IMR-90 (cell line): ENCODE data around the gene NRP2. TPM values are rescaled to one million over a fixed set of nuclear protein-coding genes. Genes with fewer than 3 reads are reported as not detected.

Source experiments
- ATAC-seq: fragments of 200-7000 bp; cut with Tn5 transposase; 2 replicates; pipeline ENCODE4 v1.9.1; 2020; ENCODE audit warnings: low read depth, mild to moderate bottlenecking, moderate library complexity
- BruUV-seq: library from RNA; stranded (reverse); fragments of 400-500 nt; replicated peaks from 2 replicates; lab custom pipeline; 2021; lab: Mats Ljungman, UMichigan
- CTCF ChIA-PET: fragments of 300-600 bp; formaldehyde crosslinking; extraction: SDS; loops from one replicate; lab custom pipeline; 2021; ENCODE audit warnings: antibody characterized with exemption; lab: Yijun Ruan, JAX
- POLR2A ChIA-PET: fragments of 300-600 bp; sonication (Branson Sonifier 250); formaldehyde crosslinking; loops from one replicate; lab custom pipeline; 2022; ENCODE audit warnings: antibody characterized with exemption; ENCODE audit not compliant: unreplicated experiment; lab: Charles Lee
- DNase-seq: peaks from one replicate; pipeline ENCODE4 v3.0.0; 2013
- H2AFZ ChIP-seq: replicated peaks from 2 replicates; pipeline ENCODE3; 2013; ENCODE audit warnings: low read length, mild to moderate bottlenecking; ENCODE audit not compliant: poor library complexity
- H2AK5ac ChIP-seq: 2 replicates; pipeline ENCODE4 v1.6.1; 2013; ENCODE audit warnings: low read depth, low read length, inconsistent platforms
- H2AK9ac ChIP-seq: replicated peaks from 2 replicates; pipeline ENCODE3; 2013; ENCODE audit warnings: mild to moderate bottlenecking, low read depth, low read length, moderate library complexity; ENCODE audit not compliant: poor library complexity
- H2BK120ac ChIP-seq: 2 replicates; pipeline ENCODE4 v1.6.1; 2013; ENCODE audit warnings: low read depth, low read length, inconsistent platforms
- H2BK15ac ChIP-seq: 3 replicates; pipeline ENCODE4 v1.6.1; 2013; ENCODE audit warnings: low read depth, low read length, inconsistent platforms
- H2BK20ac ChIP-seq: 2 replicates; pipeline ENCODE4 v1.6.1; 2013; ENCODE audit warnings: low read depth, mild to moderate bottlenecking, inconsistent platforms, low read length, moderate library complexity
- H2BK5ac ChIP-seq: 2 replicates; pipeline ENCODE4 v1.6.1; 2013; ENCODE audit warnings: mild to moderate bottlenecking, low read depth, low read length, inconsistent platforms; ENCODE audit not compliant: poor library complexity, severe bottlenecking
- H3K14ac ChIP-seq: replicated peaks from 2 replicates; pipeline ENCODE4 v1.6.1; 2013; ENCODE audit warnings: low read depth, low read length, inconsistent platforms
- H3K18ac ChIP-seq: 2 replicates; pipeline ENCODE4 v1.6.1; 2013; ENCODE audit warnings: low read depth, low read length, control low read depth
- H3K23ac ChIP-seq: 2 replicates; pipeline ENCODE4 v1.6.1; 2013; ENCODE audit warnings: low read depth, low read length, inconsistent platforms
- H3K27ac ChIP-seq: 2 replicates; pipeline ENCODE4 v1.5.1; 2013; ENCODE audit warnings: mild to moderate bottlenecking, control low read depth, low read length; ENCODE audit not compliant: insufficient read depth
- H3K27me3 ChIP-seq: 2 replicates; pipeline ENCODE4 v1.6.1; 2013; ENCODE audit warnings: low read length; ENCODE audit not compliant: control insufficient read depth, insufficient read depth
- H3K36me3 ChIP-seq: 2 replicates; pipeline ENCODE4 v1.6.1; 2013; ENCODE audit warnings: low read length, mixed read lengths; ENCODE audit not compliant: control insufficient read depth, insufficient read depth
- H3K4ac ChIP-seq: 2 replicates; pipeline ENCODE4 v1.6.1; 2013; ENCODE audit warnings: low read depth, low read length, inconsistent platforms
- H3K4me1 ChIP-seq: 2 replicates; pipeline ENCODE4 v1.6.1; 2013; ENCODE audit warnings: low read length, mixed read lengths; ENCODE audit not compliant: control insufficient read depth, insufficient read depth
- H3K4me2 ChIP-seq: 2 replicates; pipeline ENCODE4 v1.6.1; 2013; ENCODE audit warnings: low read depth, mild to moderate bottlenecking, control low read depth, low read length, moderate library complexity
- H3K4me3 ChIP-seq: 2 replicates; pipeline ENCODE4 v1.5.1; 2013; ENCODE audit warnings: low read depth, mild to moderate bottlenecking, control low read depth, low read length, moderate library complexity; ENCODE audit not compliant: insufficient read depth
- H3K56ac ChIP-seq: 2 replicates; pipeline ENCODE4 v1.6.1; 2013; ENCODE audit warnings: low read length, inconsistent platforms; ENCODE audit not compliant: insufficient read depth; ENCODE audit errors: extremely low read depth
- H3K79me1 ChIP-seq, 2 experiments: 2 replicates each; pipeline ENCODE4 v1.6.1; 2013; ENCODE audit warnings: low read length in 2 of 2, inconsistent platforms in 1 of 2, low read depth in 1 of 2
- H3K9ac ChIP-seq: 2 replicates; pipeline ENCODE4 v1.6.1; 2013; ENCODE audit warnings: low read depth, low read length, control low read depth
- H3K9me1 ChIP-seq: 2 replicates; pipeline ENCODE4 v1.6.1; 2013; ENCODE audit warnings: low read length, inconsistent platforms; ENCODE audit not compliant: insufficient read depth
- H3K9me3 ChIP-seq: 2 replicates; pipeline ENCODE4 v1.6.1; 2013; ENCODE audit warnings: low read length; ENCODE audit not compliant: control insufficient read depth, insufficient read depth
- H4K20me1 ChIP-seq: 2 replicates; pipeline ENCODE4 v1.6.1; 2013; ENCODE audit warnings: low read length, inconsistent platforms; ENCODE audit not compliant: insufficient read depth
- H4K5ac ChIP-seq: 2 replicates; pipeline ENCODE4 v1.6.1; 2013; ENCODE audit warnings: mild to moderate bottlenecking, low read depth, low read length, control low read depth
- H4K8ac ChIP-seq, 2 experiments: 2 replicates each; pipeline ENCODE4 v1.6.1; 2013; ENCODE audit warnings: low read depth in 2 of 2, low read length in 2 of 2, control low read depth in 1 of 2, inconsistent platforms in 1 of 2
- H4K91ac ChIP-seq: 2 replicates; pipeline ENCODE4 v1.6.1; 2013; ENCODE audit warnings: low read depth, low read length, inconsistent platforms; ENCODE audit not compliant: insufficient read depth
- BHLHE40 ChIP-seq: fragments of 150-350 bp; IDR thresholded peaks from 2 replicates; pipeline ENCODE4 v1.6.1; 2016; ENCODE audit warnings: mild to moderate bottlenecking, low read depth, low read length
- FOS ChIP-seq: fragments of 150-350 bp; IDR thresholded peaks from 2 replicates; pipeline ENCODE4 v1.6.1; 2016; ENCODE audit warnings: low read depth, low read length
- MXI1 ChIP-seq: IDR thresholded peaks from 2 replicates; pipeline ENCODE4 v1.6.1; 2012; ENCODE audit warnings: low read depth, mild to moderate bottlenecking, low read length, moderate library complexity, borderline replicate concordance
- RCOR1 ChIP-seq: IDR thresholded peaks from 2 replicates; pipeline ENCODE4 v1.6.1; 2012; ENCODE audit warnings: mild to moderate bottlenecking, low read length, improper control_type of control experiment; ENCODE audit not compliant: insufficient replicate concordance
- RFX5 ChIP-seq: IDR thresholded peaks from 2 replicates; pipeline ENCODE4 v1.8.0; 2012; ENCODE audit warnings: low read depth, mild to moderate bottlenecking, low read length, moderate library complexity
- WGBS, 2 experiments: methylation state at CpG; one replicate each; pipeline versions ENCODE4 v1.1.5 to v1.1.7; 2013; ENCODE audit warnings: missing lambda C conversion rate in 2 of 2; ENCODE audit not compliant: insufficient read length in 1 of 2; ENCODE audit errors: extremely low coverage in 2 of 2; 5-methylcytosine and 5-hydroxymethylcytosine counted together
- dilution Hi-C: fragments of 300-500 bp; cut with HindIII; formaldehyde crosslinking; loops from one replicate; pipeline ENCODE4 v1.14.3; 2018; ENCODE audit warnings: low sequenced_read_pairs; ENCODE audit not compliant: unreplicated experiment
- in situ Hi-C: fragments of 300-500 bp; cut with MboI; formaldehyde crosslinking; loops from 3 replicates; pipeline ENCODE4 v1.14.3; 2019; ENCODE audit warnings: low sequenced_read_pairs, inconsistent platforms, mixed read lengths
- intact Hi-C: fragments of 100-400 bp; cut with micrococcal nuclease; formaldehyde crosslinking; loops from 2 replicates; pipeline ENCODE4 v1.10.0; 2022
- polyA plus RNA-seq, 3 experiments: library from polyadenylated mRNA; depleted of rRNA; stranded (reverse); fragments of >200 nt; gene quantifications; 2 replicates each; pipeline ENCODE4 v1.2.3, GENCODE V29; 2012; ENCODE audit warnings: low replicate concordance in 1 of 3
- total RNA-seq: library from RNA; depleted of rRNA; stranded (reverse); fragments of >200 nt; gene quantifications from 2 replicates; pipeline ENCODE4 v1.2.3, GENCODE V29; 2012
- TF ChIP-seq, protein P1 (sequence below): fragments of 150-350 bp; IDR thresholded peaks from 2 replicates; pipeline ENCODE4 v1.6.1; 2016; ENCODE audit warnings: low read depth, mild to moderate bottlenecking, low read length, moderate library complexity, borderline replicate concordance

NRP2 gene
- total and polyA plus RNA-seq, 2 of the 4 experiments (the other 2 are of a cell fraction): 46.4 to 51.3 TPM

DNA sequence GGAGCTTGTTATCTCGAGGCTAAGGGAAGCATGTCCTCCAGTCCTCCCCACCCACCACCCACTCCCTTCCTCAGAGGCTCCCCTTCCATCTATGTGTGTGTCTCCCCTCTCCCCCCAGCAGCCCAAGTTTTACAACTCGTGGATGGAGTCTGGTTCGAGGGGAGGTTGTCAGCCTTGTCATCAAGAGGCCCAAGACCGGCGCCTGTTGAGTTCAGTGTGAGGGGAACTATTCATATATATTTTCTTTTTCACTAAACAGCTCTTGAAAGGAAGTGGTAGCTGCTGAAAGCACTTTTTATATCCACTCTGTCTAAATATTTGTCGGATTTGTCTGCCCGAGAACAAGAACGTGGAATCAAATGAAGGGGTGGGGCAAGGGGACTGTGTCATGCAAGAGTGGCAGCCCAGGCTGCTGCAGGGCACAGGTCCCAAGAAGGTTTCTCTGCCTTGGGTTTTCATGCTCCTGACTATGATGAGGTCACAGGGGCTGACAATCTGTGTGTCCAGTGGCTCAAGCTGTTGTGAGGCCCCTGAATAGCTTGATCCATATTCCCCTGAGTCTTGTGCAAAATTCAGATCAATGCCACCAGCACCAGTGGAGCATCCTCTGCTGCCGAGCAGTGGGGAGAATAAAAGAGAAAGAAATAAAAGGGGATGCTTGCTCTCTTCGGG is 35.0 kb downstream of the NRP2 start:
- H3K27me3 ChIP-seq: no peaks in the 10 kb centered on the region
- no peak overlapping the region for H4K5ac ChIP-seq
- peaks cover 25% of the 10 kb centered on the region for H3K4me1 ChIP-seq
- peak overlapping the region; percentile 11; the same call in 1 of the 2 replicates for H3K27ac ChIP-seq
- no TSS peak for BruUV-seq
- no peaks in the 10 kb centered on the region for H4K20me1 ChIP-seq
- ATAC-seq: no peak
- peak overlapping the region; percentile 60; the same call in 1 of the 2 replicates for H2AK5ac ChIP-seq
- no peak overlapping the region for H2BK20ac ChIP-seq
- H2BK15ac ChIP-seq: no peak overlapping the region
- dilution Hi-C loops (no loop called here), in situ Hi-C loops (no loop called here), intact Hi-C loops (no loop called here)
- H3K18ac ChIP-seq: peak overlapping the region; percentile 13; the same call in 1 of the 2 replicates
- H3K9me3 ChIP-seq: no peaks in the 10 kb centered on the region
- H3K4me2 ChIP-seq: no peak overlapping the region
- peak overlapping the region; percentile 34; the same call in 1 of the 2 replicates for H2BK120ac ChIP-seq
- peaks cover 19% of the 10 kb centered on the region for H3K9me1 ChIP-seq
- H2AK9ac ChIP-seq: no peak overlapping the region
- no peak overlapping the region for H2BK5ac ChIP-seq
- TF ChIP-seq RFX5: no peak
- TF ChIP-seq, protein P1, sequence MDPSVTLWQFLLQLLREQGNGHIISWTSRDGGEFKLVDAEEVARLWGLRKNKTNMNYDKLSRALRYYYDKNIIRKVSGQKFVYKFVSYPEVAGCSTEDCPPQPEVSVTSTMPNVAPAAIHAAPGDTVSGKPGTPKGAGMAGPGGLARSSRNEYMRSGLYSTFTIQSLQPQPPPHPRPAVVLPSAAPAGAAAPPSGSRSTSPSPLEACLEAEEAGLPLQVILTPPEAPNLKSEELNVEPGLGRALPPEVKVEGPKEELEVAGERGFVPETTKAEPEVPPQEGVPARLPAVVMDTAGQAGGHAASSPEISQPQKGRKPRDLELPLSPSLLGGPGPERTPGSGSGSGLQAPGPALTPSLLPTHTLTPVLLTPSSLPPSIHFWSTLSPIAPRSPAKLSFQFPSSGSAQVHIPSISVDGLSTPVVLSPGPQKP: no peak
- no peak for TF ChIP-seq MXI1
- no peak for TF ChIP-seq FOS
- TF ChIP-seq BHLHE40: no peak
- no peak for TF ChIP-seq RCOR1
- CTCF ChIA-PET: no interaction called here
- H4K8ac ChIP-seq: peak overlapping the region in 1 of 2 experiments; percentile 46; a peak in 1 of 4 replicates
- POLR2A ChIA-PET: no interaction called here
- DNase-seq: no peak
- no peak overlapping the region for H3K9ac ChIP-seq
- peak overlapping the region; percentile 36; the same call in 1 of the 2 replicates for H4K91ac ChIP-seq
- H3K56ac ChIP-seq: no peak overlapping the region
- H3K36me3 ChIP-seq: peaks cover 22% of the 10 kb centered on the region; the same call in 1 of the 2 replicates
- peak overlapping the region; percentile 64; the same call in 1 of the 2 replicates for H3K23ac ChIP-seq
- peaks cover 13 to 30% of the 10 kb centered on the region in 2 experiments for H3K79me1 ChIP-seq
- peak overlapping the region; percentile 10 for H2AFZ ChIP-seq
- H3K4ac ChIP-seq: peak overlapping the region; percentile 51; the same call in 1 of the 2 replicates
- 85% methylated on average over 1 of the region's 10 CpGs; no CpG with 5 or more reads in 1 of the 2 experiments for WGBS, 2 experiments
- no peak overlapping the region for H3K4me3 ChIP-seq
- no peak overlapping the region for H3K14ac ChIP-seq
